Mesendoderm (in vitro differentiated cells): ENCODE measurements around the gene USPL1.
"Not testable (repeated sequence)": the region's sequence is repeated elsewhere in the genome, so short reads cannot be mapped to it uniquely, and the experiment has no call there.

ENCODE experiments used
- DNase-seq: peaks from one replicate; pipeline ENCODE4 v3.0.0; 2013
- H2AK5ac ChIP-seq: 2 replicates; pipeline ENCODE4 v1.6.1; 2013; ENCODE audit warnings: low read length, inconsistent platforms
- H2BK120ac ChIP-seq: 2 replicates; pipeline ENCODE4 v1.6.1; 2013; ENCODE audit warnings: low read depth, mild to moderate bottlenecking, low read length, moderate library complexity, mixed read lengths
- H2BK15ac ChIP-seq: replicated peaks from 2 replicates; pipeline ENCODE4 v1.6.1; 2013; ENCODE audit warnings: low read depth, mild to moderate bottlenecking, moderate library complexity
- H2BK5ac ChIP-seq: 2 replicates; pipeline ENCODE4 v1.6.1; 2013; ENCODE audit warnings: low read length, inconsistent platforms
- H3K18ac ChIP-seq: 2 replicates; pipeline ENCODE4 v1.6.1; 2013; ENCODE audit warnings: mild to moderate bottlenecking, low read length, mixed read lengths
- H3K23ac ChIP-seq: one replicate; pipeline ENCODE4 v1.6.1; 2013; ENCODE audit warnings: low read length
- H3K27ac ChIP-seq: 2 replicates; pipeline ENCODE4 v1.5.1; 2013; ENCODE audit warnings: low read depth, mild to moderate bottlenecking, inconsistent platforms, low read length, moderate library complexity
- H3K27me3 ChIP-seq: 2 replicates; pipeline ENCODE4 v1.6.1; 2013; ENCODE audit warnings: low read length, control low read depth, mild to moderate bottlenecking, inconsistent platforms; ENCODE audit not compliant: insufficient read depth, poor library complexity
- H3K36me3 ChIP-seq: 2 replicates; pipeline ENCODE4 v1.6.1; 2013; ENCODE audit warnings: low read length, inconsistent platforms; ENCODE audit not compliant: control insufficient read depth, insufficient read depth
- H3K4ac ChIP-seq: one replicate; pipeline ENCODE4 v1.6.1; 2013; ENCODE audit warnings: low read depth, mild to moderate bottlenecking, low read length, moderate library complexity
- H3K4me1 ChIP-seq: 2 replicates; pipeline ENCODE4 v1.6.1; 2013; ENCODE audit warnings: low read depth, low read length, inconsistent platforms; ENCODE audit not compliant: control insufficient read depth
- H3K4me2 ChIP-seq: 2 replicates; pipeline ENCODE4 v1.6.1; 2013; ENCODE audit warnings: low read length
- H3K4me3 ChIP-seq: 2 replicates; pipeline ENCODE4 v1.5.1; 2013; ENCODE audit warnings: mild to moderate bottlenecking, low read length
- H3K56ac ChIP-seq: one replicate; pipeline ENCODE4 v1.6.1; 2013; ENCODE audit warnings: low read length
- H3K79me1 ChIP-seq: 2 replicates; pipeline ENCODE4 v1.6.1; 2013; ENCODE audit warnings: low read length, inconsistent platforms
- H3K79me2 ChIP-seq: 2 replicates; pipeline ENCODE4 v1.6.1; 2013; ENCODE audit warnings: mild to moderate bottlenecking, low read length; ENCODE audit not compliant: control insufficient read depth, insufficient read depth
- H3K9ac ChIP-seq: 2 replicates; pipeline ENCODE4 v1.6.1; 2013; ENCODE audit warnings: low read length, inconsistent platforms
- H4K5ac ChIP-seq: one replicate; pipeline ENCODE4 v1.6.1; 2013; ENCODE audit warnings: low read length
- H4K8ac ChIP-seq: one replicate; pipeline ENCODE4 v1.6.1; 2013; ENCODE audit warnings: low read depth, mild to moderate bottlenecking, control low read depth, low read length, moderate library complexity
- WGBS: extraction: QIAGEN DNeasy Blood & Tissue Kit; methylation state at CpG from one replicate; pipeline ENCODE4 v1.1.7; 2013; ENCODE audit warnings: low lambda C conversion rate, missing lambda C conversion rate; ENCODE audit not compliant: insufficient coverage; ENCODE audit errors: extremely low coverage; 5-methylcytosine and 5-hydroxymethylcytosine counted together

The USPL1 gene

GRCh38 chr13:30639671-30640070 is 22.0 kb downstream of the USPL1 start:
- H2BK120ac ChIP-seq, result no peak overlapping the region
- no peaks in the 10 kb centered on the region for H3K27me3 ChIP-seq
- no peak overlapping the region for H3K27ac ChIP-seq
- H4K5ac ChIP-seq, result no peak overlapping the region
- no peak overlapping the region for H2AK5ac ChIP-seq
- H3K79me2 ChIP-seq, result peaks cover 10% of the 10 kb centered on the region
- no peak overlapping the region for H2BK5ac ChIP-seq
- no peak for DNase-seq
- no peaks in the 10 kb centered on the region for H3K4me1 ChIP-seq
- no peak overlapping the region for H3K23ac ChIP-seq
- no peak overlapping the region for H3K18ac ChIP-seq
- H3K4me2 ChIP-seq, result no peak overlapping the region
- H3K79me1 ChIP-seq, result peaks cover 8% of the 10 kb centered on the region
- no CpG with 5 or more reads among the region's 4 CpGs for WGBS
- no peak overlapping the region for H2BK15ac ChIP-seq
- H3K9ac ChIP-seq, result no peak overlapping the region
- H4K8ac ChIP-seq, result no peak overlapping the region
- H3K4ac ChIP-seq, result no peak overlapping the region
- H3K56ac ChIP-seq, result no peak overlapping the region
- peaks cover 2% of the 10 kb centered on the region for H3K36me3 ChIP-seq
- H3K4me3 ChIP-seq, result no peak overlapping the region

- H3K4ac ChIP-seq, H3K23ac ChIP-seq, H3K56ac ChIP-seq, H3K4me3 ChIP-seq, H2BK120ac ChIP-seq, H2AK5ac ChIP-seq, H4K5ac ChIP-seq, H3K36me3 ChIP-seq, H3K79me1 ChIP-seq, H3K27ac ChIP-seq, DNase-seq, H3K4me2 ChIP-seq, H3K9ac ChIP-seq, H2BK15ac ChIP-seq, H3K27me3 ChIP-seq, H3K4me1 ChIP-seq, H3K18ac ChIP-seq, H3K79me2 ChIP-seq, H4K8ac ChIP-seq, H2BK5ac ChIP-seq: not testable (repeated sequence)
- no CpG with 5 or more reads among the region's 1 CpG for WGBS
Observed at GRCh38 chr13:30641173-30641572, 23.5 kb downstream of the USPL1 start.

GRCh38 chr13:30645629-30646028 is 27.9 kb downstream of the USPL1 start:
- H3K79me2 ChIP-seq, result no peaks in the 10 kb centered on the region
- no peak overlapping the region for H2AK5ac ChIP-seq
- H3K4me3 ChIP-seq, result no peak overlapping the region
- H3K79me1 ChIP-seq, result peaks cover 2% of the 10 kb centered on the region
- H3K4me2 ChIP-seq, result no peak overlapping the region
- no peak overlapping the region for H3K4ac ChIP-seq
- H3K56ac ChIP-seq, result no peak overlapping the region
- H2BK5ac ChIP-seq, result no peak overlapping the region
- peaks cover 2% of the 10 kb centered on the region for H3K36me3 ChIP-seq
- H4K5ac ChIP-seq, result no peak overlapping the region
- no peak overlapping the region for H2BK15ac ChIP-seq
- no peak for DNase-seq
- H2BK120ac ChIP-seq, result no peak overlapping the region
- no peak overlapping the region for H4K8ac ChIP-seq
- no peaks in the 10 kb centered on the region for H3K27me3 ChIP-seq
- no peaks in the 10 kb centered on the region for H3K4me1 ChIP-seq
- H3K23ac ChIP-seq, result no peak overlapping the region
- no peak overlapping the region for H3K9ac ChIP-seq
- no peak overlapping the region for H3K18ac ChIP-seq
- H3K27ac ChIP-seq, result no peak overlapping the region

GRCh38 chr13:30647420-30647819 is 29.7 kb downstream of the USPL1 start:
- Histone ChIP-seq H3K4me1 (no peaks in the 10 kb centered on the region), H3K27me3 (no peaks in the 10 kb centered on the region), H4K5ac (no peak overlapping the region), H2AK5ac (no peak overlapping the region), H3K79me1 (no peaks in the 10 kb centered on the region), H3K56ac (no peak overlapping the region), H3K79me2 (no peaks in the 10 kb centered on the region), H4K8ac (no peak overlapping the region), H3K27ac (no peak overlapping the region), H3K23ac (no peak overlapping the region), H2BK120ac (no peak overlapping the region), H3K4ac (no peak overlapping the region), H3K36me3 (peaks cover 2% of the 10 kb centered on the region), H2BK5ac (no peak overlapping the region), H3K18ac (no peak overlapping the region), H3K9ac (no peak overlapping the region), H2BK15ac (no peak overlapping the region), H3K4me2 (no peak overlapping the region), H3K4me3 (no peak overlapping the region)
- no CpG with 5 or more reads among the region's 3 CpGs for WGBS
- no peak for DNase-seq

GRCh38 chr13:30647824-30648521 is 30.3 kb downstream of the USPL1 start:
- no peak overlapping the region for H3K27ac ChIP-seq
- peaks cover 1% of the 10 kb centered on the region for H3K36me3 ChIP-seq
- H4K8ac ChIP-seq, result no peak overlapping the region
- H3K23ac ChIP-seq, result no peak overlapping the region
- no peaks in the 10 kb centered on the region for H3K4me1 ChIP-seq
- no peaks in the 10 kb centered on the region for H3K79me1 ChIP-seq
- H3K4ac ChIP-seq, result no peak overlapping the region
- no peak overlapping the region for H2AK5ac ChIP-seq
- H2BK120ac ChIP-seq, result no peak overlapping the region
- no peak overlapping the region for H4K5ac ChIP-seq
- no peak overlapping the region for H3K4me2 ChIP-seq
- no peak overlapping the region for H3K18ac ChIP-seq
- H3K9ac ChIP-seq, result no peak overlapping the region
- no CpG with 5 or more reads among the region's 6 CpGs for WGBS
- H2BK5ac ChIP-seq, result no peak overlapping the region
- H3K27me3 ChIP-seq, result no peaks in the 10 kb centered on the region
- no peak overlapping the region for H3K4me3 ChIP-seq
- no peak overlapping the region for H2BK15ac ChIP-seq
- DNase-seq, result no peak
- H3K56ac ChIP-seq, result no peak overlapping the region
- H3K79me2 ChIP-seq, result no peaks in the 10 kb centered on the region

GRCh38 chr13:30648522-30649012 is 30.8 kb downstream of the USPL1 start:
- DNase-seq, result no peak
- Histone ChIP-seq H4K5ac (no peak overlapping the region), H2AK5ac (no peak overlapping the region), H3K56ac (no peak overlapping the region), H3K9ac (no peak overlapping the region), H2BK5ac (no peak overlapping the region), H3K4ac (no peak overlapping the region), H3K36me3 (no peaks in the 10 kb centered on the region), H3K18ac (no peak overlapping the region), H3K4me2 (no peak overlapping the region), H3K4me1 (no peaks in the 10 kb centered on the region), H2BK120ac (no peak overlapping the region), H3K79me1 (no peaks in the 10 kb centered on the region), H3K23ac (no peak overlapping the region), H3K79me2 (no peaks in the 10 kb centered on the region), H3K4me3 (no peak overlapping the region), H2BK15ac (no peak overlapping the region), H3K27ac (no peak overlapping the region), H3K27me3 (no peaks in the 10 kb centered on the region), H4K8ac (no peak overlapping the region)
- WGBS, result no CpG with 5 or more reads among the region's 4 CpGs
